ENCODE results near the gene SAMD9.
"Not testable (repeated sequence)": the region's sequence is repeated elsewhere in the genome, so short reads cannot be mapped to it uniquely, and the experiment has no call there.

The SAMD9 gene

DNA sequence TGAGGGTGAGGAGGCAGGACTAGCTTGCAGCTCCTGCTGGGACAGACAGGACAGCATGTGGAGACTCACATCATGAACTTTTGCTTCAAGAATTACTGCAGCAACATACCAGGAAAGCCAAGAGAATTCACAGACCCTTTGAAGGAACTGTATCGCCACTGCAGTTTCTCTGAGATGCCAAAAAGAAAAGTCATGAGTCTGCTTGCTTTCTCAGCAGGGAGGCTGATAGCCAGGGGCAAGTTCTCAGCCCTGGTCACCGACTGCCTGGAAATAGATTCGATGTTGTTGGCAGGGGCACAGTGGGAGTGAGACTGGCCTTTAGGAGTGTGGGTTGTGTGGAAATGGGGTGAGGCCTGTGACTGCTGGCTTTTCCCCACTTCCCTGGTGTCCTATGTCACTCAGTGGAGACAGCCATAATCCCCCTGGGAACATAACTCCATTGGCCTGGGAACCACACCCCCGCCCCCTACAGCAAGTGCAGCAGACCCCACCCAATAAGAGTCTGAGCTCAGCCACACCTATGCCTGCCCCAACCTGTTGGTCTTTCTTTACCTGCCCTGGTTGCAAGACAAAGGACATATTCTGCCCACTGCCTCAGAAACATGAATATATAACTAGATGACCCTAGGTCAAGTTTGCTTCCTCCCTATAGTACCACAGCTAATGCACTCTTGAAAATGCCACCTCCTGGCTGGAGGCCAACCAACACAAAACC lies 1.6 kb upstream of the SAMD9 start:
- peak; percentile 78 for DNase-seq

DNA sequence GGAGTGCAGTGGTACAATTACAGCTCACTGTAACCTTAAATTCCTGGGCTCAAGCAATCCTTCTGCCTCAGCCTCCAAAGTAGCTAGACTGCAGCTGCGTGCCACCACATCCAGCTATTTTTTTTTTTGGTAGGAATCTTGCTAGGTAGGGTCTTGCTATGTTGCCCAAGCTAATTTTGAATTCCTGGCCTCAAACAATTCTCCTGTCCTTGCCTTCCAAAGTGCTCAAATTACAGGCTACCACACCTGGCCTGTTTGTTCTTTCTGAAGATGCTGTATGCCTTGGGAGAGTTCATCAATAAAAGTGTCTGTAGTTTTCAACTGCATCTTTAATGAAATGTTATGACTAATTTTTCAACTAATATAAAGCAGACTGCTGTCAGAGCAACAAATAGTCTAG lies 452 bp downstream of the SAMD9 start:
- peak; percentile 14 for DNase-seq

DNA sequence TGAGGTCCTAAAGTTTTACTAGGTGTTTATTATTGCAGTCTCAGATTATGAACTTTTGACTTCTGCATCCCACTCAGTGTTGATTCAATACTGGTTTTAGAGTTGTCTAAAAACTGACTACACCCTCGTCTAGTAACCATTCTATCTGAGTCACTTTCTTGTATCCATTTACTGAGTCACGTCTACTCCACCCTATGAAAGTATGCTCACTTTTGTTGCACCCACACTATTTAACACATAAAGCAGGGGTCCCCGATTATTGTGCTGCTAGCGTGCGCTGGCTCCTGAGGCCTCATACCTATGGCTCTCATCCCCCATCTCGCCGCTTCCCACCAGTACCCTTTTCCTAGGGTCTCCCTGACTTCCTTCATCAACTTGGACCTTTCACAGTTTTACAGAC lies 2.0 kb downstream of the SAMD9 start:
- peak; percentile 74 for DNase-seq

DNA sequence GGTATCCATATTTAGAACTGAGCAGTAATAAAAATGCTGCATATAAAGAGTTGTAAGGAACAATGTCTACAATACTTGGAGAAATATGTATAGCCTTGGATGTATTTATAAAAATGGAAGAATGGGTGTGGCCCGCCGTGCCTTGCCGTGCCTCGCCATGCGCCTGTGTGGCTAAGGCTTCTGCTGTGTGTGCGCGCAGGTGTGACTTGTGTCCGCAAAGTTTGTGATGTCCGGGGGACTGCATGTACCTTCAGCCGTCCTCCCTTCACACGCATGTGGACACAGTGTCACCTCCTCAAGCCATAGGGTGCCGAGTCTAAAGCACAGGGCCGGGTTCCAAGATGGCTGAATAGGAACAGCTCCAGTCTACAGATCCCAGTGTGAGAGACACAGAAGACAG lies 9.8 kb downstream of the SAMD9 start:
- DNase-seq, result no peak

DNA sequence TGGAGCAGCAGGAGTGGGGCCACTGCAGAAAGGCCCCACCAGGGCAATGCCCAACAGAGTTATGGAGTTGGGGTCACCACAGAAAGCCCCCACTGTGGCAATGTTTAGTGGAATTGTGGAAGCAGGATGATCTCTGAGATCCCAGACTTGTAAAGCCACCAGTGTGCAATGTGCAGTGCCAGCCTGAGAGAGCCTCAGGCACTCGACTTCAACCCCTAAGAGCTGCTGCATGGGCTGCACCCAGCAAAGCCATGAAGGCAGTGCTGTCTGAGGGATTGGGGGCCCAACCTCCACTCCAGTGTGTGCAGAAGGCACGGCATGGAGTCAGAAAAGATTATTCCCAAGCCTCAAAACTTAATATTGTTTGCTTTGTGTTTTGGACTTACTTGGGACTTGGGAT lies 20.4 kb downstream of the SAMD9 start:
- DNase-seq, result peak; percentile 7

GRCh38 chr7:93092757-93093370 lies 24.9 kb downstream of the SAMD9 start:
- peak; percentile 49 for DNase-seq

DNA sequence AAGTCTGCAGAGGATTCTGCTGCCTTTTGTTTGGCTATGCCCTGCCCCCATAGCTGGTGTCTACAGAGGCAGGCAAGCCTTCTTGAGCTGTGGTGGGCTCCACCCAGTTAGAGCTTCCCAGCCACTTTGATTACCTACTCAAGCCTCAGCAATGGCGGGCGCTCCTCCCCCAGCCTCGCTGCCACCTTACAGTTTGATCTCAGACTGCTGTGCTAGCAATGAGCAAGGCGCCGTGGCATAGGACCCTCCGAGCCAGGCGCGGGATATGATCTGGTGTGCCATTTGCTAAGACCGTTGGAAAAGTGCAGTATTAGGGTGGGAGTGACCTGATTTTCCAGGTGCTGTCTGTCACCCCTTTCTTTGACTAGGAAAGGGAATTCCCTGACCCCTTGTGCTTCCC lies 44.4 kb downstream of the SAMD9 start:
- DNase-seq, result not testable (repeated sequence)

DNA sequence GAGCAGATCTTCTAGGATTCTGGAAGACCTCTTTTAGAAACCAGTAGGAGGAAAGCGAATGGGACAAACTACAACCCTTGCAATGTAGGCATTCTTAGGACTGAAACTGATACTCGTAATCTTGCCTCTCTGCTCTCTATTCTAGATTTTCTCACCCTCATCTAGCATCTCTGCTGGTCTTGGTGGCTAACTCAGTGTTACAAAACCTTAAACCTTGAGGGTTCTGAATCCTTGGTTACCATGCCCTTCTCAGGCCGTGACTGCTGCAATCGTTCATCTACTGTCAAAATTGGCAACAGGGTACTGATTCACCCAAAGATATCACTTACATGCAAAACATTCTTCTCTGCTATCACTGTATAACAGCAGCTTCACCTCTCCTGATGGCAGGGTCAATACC lies 55.2 kb downstream of the SAMD9 start:
- no peak for DNase-seq

DNA sequence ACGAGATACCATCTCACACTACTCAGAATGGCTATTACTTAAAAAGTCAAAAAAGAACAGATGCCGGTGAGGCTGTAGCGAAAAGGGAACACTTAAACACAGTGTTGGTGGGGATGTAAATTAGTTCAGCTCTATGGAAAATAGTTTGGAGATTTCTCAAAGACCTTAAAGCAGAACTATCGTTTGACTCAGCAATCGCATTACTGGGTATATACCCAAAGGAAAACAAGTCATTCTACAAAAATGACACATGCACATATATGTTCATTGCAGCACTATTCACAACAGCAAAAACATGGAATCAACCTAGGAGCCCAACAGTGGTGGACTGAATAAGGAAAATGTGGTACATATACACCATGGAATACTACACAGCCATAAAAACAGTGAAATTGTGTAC lies 56.9 kb downstream of the SAMD9 start:
- DNase-seq, result no peak

GRCh38 chr7:93060025-93060424 lies 57.8 kb downstream of the SAMD9 start:
- DNase-seq, result no peak

- not testable (repeated sequence) for DNase-seq
Observed at GRCh38 chr7:93056621-93057020, 61.2 kb downstream of the SAMD9 start.

DNA sequence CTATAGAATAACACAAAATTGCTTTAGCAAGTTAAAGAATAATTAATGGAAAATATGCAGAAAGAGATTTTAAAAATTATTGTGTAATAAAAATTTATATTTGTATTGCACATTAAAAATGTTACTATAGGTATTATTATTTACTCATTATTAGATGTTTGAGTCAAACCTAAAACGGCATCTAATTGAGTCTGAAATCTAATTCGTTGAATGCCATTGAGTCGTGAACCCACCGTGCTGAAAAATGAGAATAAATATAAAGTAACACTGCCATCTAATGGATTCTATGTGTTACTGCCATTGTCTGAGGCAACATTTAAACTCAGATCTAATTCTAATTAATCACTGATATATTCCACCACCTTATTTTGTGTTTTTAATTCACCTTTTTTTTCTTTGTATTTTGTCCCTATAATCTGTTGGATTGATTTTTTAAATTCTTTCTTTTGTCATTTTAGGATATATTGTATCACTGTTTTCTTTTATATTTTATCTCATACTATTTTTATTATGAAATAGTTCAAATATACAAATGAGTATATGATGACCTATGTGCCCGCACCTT lies 62.2 kb downstream of the SAMD9 start:
- DNase-seq, result peak; percentile 52

GRCh38 chr7:93054975-93055374 lies 62.8 kb downstream of the SAMD9 start:
- no peak for DNase-seq

GRCh38 chr7:93053949-93054943 lies 63.5 kb downstream of the SAMD9 start:
- no peak for DNase-seq

- DNase-seq, result no peak
Observed at GRCh38 chr7:93053209-93053948, 64.4 kb downstream of the SAMD9 start.

- no peak for DNase-seq
Observed at GRCh38 chr7:93051660-93052059, 66.1 kb downstream of the SAMD9 start.

Data from EL (cell line).